ENCODE data around the gene TRAF4. TPM values are rescaled to one million over a fixed set of nuclear protein-coding genes. Genes with fewer than 3 reads are reported as not detected.
A peak's percentile ranks its signal among the peaks of the same experiment; 100 is the strongest.
"Not testable (repeated sequence)": the region's sequence is repeated elsewhere in the genome, so short reads cannot be mapped to it uniquely, and the experiment has no call there.

The TRAF4 gene
- total RNA-seq, 4 donors from 2014 or later, result 4.6 to 12.6 (median 10.6) TPM

- Histone ChIP-seq H3K27ac (replicated peaks in 1 of 4) (peak overlapping the region; percentile 88 to 97 (median 90)), H3K4me3 (peak overlapping the region; percentile 68 to 95 (median 76)), H3K9me3 (no peaks in the 10 kb centered on the region), H3K4me1 (peaks cover 50 to 72% (median 63%) of the 10 kb centered on the region in 4 donors), H3K36me3 (peaks cover 27 to 50% (median 45%) of the 10 kb centered on the region in 4 donors), H3K27me3 (no peaks in the 10 kb centered on the region)
- intact Hi-C loops (cut with DNase I), result no loop called here
- no peak for DNase-seq (ENCODE audit: extremely low spot score)
- no peak for TF ChIP-seq POLR2AphosphoS5 (IDR thresholded peaks at IDR 0.05)
- 37% methylated on average over 18 of the region's 18 CpGs for whole genome bisulfite sequencing
These were observed 25.3 kb upstream of the TRAF4 start for GRCh38 chr17:28718333-28719020.

- TF ChIP-seq POLR2A (IDR thresholded peaks at IDR 0.05; ENCODE audit: low read depth) (no peak), EP300 (IDR thresholded peaks at IDR 0.05) (no peak), CTCF (IDR thresholded peaks at IDR 0.05) (no peak)
- Histone ChIP-seq H3K27ac (replicated peaks in 1 of 4) (peak overlapping the region; percentile 88 to 97 (median 90)), H3K4me1 (peaks cover 50 to 72% (median 63%) of the 10 kb centered on the region in 4 donors), H3K9me3 (no peaks in the 10 kb centered on the region), H3K4me3 (peak overlapping the region; percentile 67 to 95 (median 76)), H3K36me3 (peaks cover 33 to 50% (median 46%) of the 10 kb centered on the region in 4 donors), H3K27me3 (no peaks in the 10 kb centered on the region)
- 36% methylated on average over 18 of the region's 18 CpGs for WGBS
- intact Hi-C loops (cut with DNase I), result no loop called here
- no peak for DNase-seq (ENCODE audit: extremely low spot score)
These were observed 24.8 kb upstream of the TRAF4 start for GRCh38 chr17:28719021-28719433.

- Histone ChIP-seq H3K4me1 (peaks cover 54 to 79% (median 67%) of the 10 kb centered on the region in 4 donors), H3K27ac (replicated peaks in 1 of 4) (peak overlapping the region; percentile 88 to 97 (median 90)), H3K4me3 (peak overlapping the region; percentile 67 to 95 (median 76)), H3K27me3 (no peaks in the 10 kb centered on the region), H3K36me3 (peaks cover 33 to 47% (median 42%) of the 10 kb centered on the region in 4 donors), H3K9me3 (no peaks in the 10 kb centered on the region)
- DNase-seq (ENCODE audit: extremely low spot score), result no peak
- WGBS, result 6% methylated on average over 26 of the region's 30 CpGs
- intact Hi-C loops (cut with DNase I), result loop anchor here (5.0 kb wide), 1 partner anchor 42 kb away; no protein-coding TSS in a partner anchor
- no peak for TF ChIP-seq CTCF (IDR thresholded peaks at IDR 0.05)
- TF ChIP-seq POLR2AphosphoS5 (IDR thresholded peaks at IDR 0.05), result no peak
- TF ChIP-seq EP300 (IDR thresholded peaks at IDR 0.05), result no peak
- TF ChIP-seq POLR2A (IDR thresholded peaks at IDR 0.05; ENCODE audit: low read depth), result no peak
These were observed 23.4 kb upstream of the TRAF4 start for GRCh38 chr17:28720247-28720996.

GRCh38 chr17:28720997-28721329 is 22.8 kb upstream of the TRAF4 start:
- 37% methylated on average over 19 of the region's 19 CpGs for WGBS

GRCh38 chr17:28722417-28723158 is 21.2 kb upstream of the TRAF4 start:
- Histone ChIP-seq H3K27me3 (no peaks in the 10 kb centered on the region), H3K27ac (replicated peaks in 1 of 4) (peak overlapping the region in 1 of 4 donors; percentile 18), H3K36me3 (peaks cover 33 to 44% (median 40%) of the 10 kb centered on the region in 4 donors), H3K9me3 (no peaks in the 10 kb centered on the region), H3K4me1 (peaks cover 54 to 81% (median 71%) of the 10 kb centered on the region in 4 donors), H3K4me3 (no peak overlapping the region)
- TF ChIP-seq POLR2A (IDR thresholded peaks at IDR 0.05; ENCODE audit: low read depth) (no peak), EP300 (IDR thresholded peaks at IDR 0.05) (no peak), POLR2AphosphoS5 (IDR thresholded peaks at IDR 0.05) (no peak), CTCF (IDR thresholded peaks at IDR 0.05) (no peak)
- WGBS, result 72% methylated on average over 6 of the region's 7 CpGs
- no peak for DNase-seq (ENCODE audit: extremely low spot score)
- intact Hi-C loops (cut with DNase I), result loop anchor here (5.0 kb wide), 1 partner anchor 40 kb away; no protein-coding TSS in a partner anchor

More at GRCh38 chr17:28720997-28721329, 22.8 kb upstream of the TRAF4 start:
- not testable (repeated sequence) for H3K9me3 ChIP-seq; H3K27me3 ChIP-seq; DNase-seq (ENCODE audit: extremely low spot score)
- Histone ChIP-seq H3K27ac (replicated peaks in 1 of 4) (peak overlapping the region in 3 of 4 donors; percentile 88 to 91 (median 89)), H3K36me3 (peaks cover 33 to 44% (median 40%) of the 10 kb centered on the region in 4 donors), H3K4me3 (peak overlapping the region; percentile 67 to 95 (median 76)), H3K4me1 (peaks cover 54 to 79% (median 67%) of the 10 kb centered on the region in 4 donors)
- intact Hi-C loops (cut with DNase I), result loop anchor here (5.0 kb wide), 1 partner anchor 41 kb away; no protein-coding TSS in a partner anchor
